Hematopoietic multipotent progenitor cell treated with erythropoietin and hydrocortisone succinate and interleukin-3 and kit ligand, for 4 days (in vitro differentiated cells): ENCODE results near the gene MICU1.
A peak's percentile ranks its signal among the peaks of the same experiment; 100 is the strongest.

Source experiments
- DNase-seq: peaks from one replicate; pipeline ENCODE4 v3.0.0-alpha.2; 2015

Gene MICU1

DNA sequence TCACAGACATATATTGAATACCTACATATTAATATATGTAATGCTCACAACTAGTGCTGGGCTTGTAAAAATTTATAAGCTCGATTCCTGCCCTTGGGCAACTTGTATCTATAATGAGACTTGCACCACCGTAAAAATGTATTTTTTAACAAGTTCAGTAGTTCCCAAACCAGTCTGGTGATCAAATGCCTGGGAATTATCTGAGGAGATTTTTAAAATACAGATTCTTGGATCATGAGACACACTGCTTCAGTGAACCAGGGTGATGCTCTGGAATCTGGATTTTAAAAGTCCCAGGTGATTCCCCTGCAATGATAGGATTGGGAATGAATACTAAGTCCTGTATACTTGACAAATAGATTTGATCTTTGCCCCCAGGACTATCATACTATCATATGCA, 4.3 kb upstream of the MICU1 start:
- DNase-seq: no peak

- DNase-seq: no peak
Observed at GRCh38 chr10:72626444-72626754, 520 bp upstream of the MICU1 start.

DNA sequence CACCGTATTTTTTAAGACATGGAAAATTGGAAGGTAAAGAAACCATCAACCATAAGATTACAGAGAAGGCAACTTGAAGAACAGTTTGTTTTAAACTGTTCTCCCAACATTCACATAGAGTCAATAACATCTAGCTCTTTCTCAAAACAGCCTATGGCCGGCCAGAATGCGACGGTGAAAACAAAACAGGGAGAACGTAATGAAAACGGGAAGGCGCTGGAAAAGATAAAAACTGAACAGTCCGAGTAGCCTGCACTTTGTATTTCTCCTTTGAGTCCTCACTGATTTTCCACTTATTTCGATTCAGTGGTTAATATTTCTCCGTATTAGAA, 637 bp downstream of the MICU1 start:
- DNase-seq: peak; percentile 48

GRCh38 chr10:72622271-72622670, 3.6 kb downstream of the MICU1 start:
- no peak for DNase-seq

DNA sequence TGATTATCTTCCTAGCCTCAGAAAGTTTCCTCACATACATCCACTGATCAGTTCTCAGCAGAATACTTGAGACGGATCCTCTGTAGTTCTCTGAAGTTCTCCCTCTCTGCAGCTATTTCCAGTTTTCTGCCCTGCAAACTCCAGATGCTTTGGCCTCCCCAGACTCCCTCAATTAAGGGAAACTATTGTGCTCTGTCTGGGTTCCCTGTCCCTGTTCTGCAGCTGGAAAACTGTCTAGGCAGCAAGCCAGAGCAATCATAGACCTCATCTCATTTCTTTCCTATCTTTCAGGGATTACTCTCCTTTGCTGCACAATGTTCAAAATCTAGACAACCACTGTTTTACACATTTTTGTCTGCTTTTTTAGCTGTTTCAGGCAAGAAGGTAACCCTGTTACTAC, 9.2 kb downstream of the MICU1 start:
- DNase-seq: no peak

DNA sequence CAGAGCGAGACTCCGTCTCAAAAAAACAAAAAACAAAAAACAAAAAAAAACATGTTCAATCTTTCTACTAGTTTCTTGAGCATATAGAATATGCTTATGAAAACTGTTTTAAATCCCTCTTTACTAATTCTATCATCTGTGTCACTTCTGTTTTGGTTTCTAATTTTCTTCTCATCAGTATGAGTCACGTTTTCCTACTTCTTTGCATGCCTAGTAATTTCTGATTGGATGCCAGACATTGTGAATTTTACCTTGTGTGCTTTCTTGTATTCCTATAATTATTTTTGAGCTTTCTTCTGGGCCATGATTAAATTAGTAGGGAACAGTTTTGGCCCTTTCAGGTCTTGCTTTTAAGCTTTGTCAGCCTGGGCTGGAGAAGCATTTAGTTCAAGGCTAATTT, 9.9 kb downstream of the MICU1 start:
- no peak for DNase-seq

GRCh38 chr10:72612203-72612826, 13.6 kb downstream of the MICU1 start:
- DNase-seq: no peak

DNA sequence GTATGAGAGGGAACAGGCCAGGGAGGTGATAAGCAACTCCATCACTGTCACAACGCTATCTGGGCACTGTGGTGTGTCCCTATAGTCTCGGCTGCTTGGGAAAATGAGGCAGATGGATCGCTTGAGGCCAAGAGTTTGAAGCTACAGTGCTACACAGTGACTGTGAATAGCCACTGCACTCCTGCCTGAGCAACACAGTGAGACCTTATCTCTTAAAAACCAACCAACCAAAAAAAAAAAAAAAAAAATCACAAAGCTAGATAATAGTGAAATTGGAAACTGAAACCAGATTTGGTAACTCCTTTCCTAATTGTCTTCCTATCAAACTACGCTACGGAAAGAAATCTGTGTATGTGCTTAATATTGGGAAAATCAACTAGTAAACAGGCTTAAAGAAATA, 14.1 kb downstream of the MICU1 start:
- DNase-seq: peak; percentile 40

DNA sequence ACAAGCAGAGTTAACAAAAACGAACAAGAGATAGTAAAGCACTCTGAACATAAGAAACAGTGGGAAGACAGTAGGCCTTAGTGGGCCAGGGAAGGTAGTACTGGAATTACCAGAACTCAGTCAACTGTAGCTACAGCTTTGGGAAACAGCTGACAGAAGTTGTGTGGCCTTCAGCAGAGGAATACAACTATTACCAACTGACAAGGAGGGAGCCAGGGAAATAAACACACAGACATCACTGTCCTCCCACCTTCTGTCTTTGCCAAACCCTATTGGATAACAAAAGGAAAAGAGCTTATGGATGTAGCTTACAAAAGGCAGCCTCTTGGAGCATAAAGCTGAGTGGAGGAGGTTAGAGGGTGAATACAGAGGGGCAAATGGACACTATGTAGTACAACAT, 15.4 kb downstream of the MICU1 start:
- no peak for DNase-seq

GRCh38 chr10:72605122-72605521, 20.8 kb downstream of the MICU1 start:
- DNase-seq: peak; percentile 24

GRCh38 chr10:72601144-72601543, 24.7 kb downstream of the MICU1 start:
- DNase-seq: no peak

DNA sequence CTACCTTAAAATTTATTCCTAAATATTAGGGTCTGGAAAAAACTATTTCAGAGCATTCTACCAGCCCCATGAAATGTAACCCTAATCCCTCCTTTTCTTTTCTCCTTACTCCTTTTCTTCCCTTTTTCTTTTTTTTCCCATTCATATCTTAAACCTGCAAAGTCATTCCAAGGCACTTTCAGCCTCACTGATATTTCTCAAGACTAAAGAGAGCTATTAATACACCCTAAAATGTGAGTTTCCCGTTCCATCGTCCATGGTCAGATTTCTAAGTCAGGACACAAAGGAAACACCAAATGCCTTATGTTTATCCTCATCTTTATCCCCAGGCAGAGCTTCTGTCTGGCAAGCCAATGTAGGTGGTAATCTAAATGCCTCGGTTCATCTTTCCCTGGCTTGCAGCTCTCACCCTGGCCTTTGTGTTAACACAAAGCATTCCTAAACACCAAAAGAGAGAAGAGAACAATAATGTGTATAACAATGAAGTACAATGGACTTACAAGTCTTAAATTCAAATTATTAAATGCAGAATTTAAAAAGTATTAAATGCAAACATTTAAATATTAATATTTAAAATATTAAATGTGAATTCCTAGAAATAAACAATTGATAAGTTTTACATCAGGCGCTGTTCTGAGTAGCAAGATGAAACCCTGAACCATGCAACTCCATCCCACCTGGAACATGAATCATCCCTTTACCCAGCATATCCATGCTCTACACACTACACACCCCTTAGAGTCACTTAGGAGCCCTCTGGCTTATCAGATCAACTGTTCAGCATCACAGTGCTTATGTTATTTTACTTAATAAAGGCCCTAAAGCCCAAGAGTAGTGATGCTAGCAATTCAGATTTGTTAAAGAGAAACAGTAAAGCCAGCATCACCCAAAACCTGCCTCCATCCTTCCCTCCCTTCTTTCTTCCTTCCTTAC, 26.8 kb downstream of the MICU1 start:
- no peak for DNase-seq

GRCh38 chr10:72597897-72598296, 28.0 kb downstream of the MICU1 start:
- DNase-seq: no peak

GRCh38 chr10:72595436-72595835, 30.4 kb downstream of the MICU1 start:
- DNase-seq: no peak

DNA sequence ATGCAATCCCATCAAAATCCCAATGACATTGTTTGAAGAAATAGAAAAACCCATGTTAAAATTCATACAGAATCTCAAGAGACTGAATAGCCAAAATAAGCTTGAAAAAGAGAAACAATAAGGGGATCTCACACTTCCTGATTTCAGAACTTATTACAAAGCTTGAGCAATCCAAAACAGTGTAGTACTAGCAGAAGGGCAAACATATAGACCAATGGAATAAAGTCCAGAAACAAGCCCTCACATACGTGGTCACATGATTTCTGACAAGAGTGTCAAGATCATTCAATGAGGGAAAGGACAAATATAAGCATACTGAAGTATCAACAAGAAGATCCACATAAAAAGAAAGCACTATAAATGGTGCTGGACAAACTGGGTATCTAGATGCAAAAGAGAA, 31.9 kb downstream of the MICU1 start:
- DNase-seq: peak; percentile 64

GRCh38 chr10:72588266-72588665, 37.6 kb downstream of the MICU1 start:
- no peak for DNase-seq

GRCh38 chr10:72587568-72587967, 38.3 kb downstream of the MICU1 start:
- DNase-seq: no peak

DNA sequence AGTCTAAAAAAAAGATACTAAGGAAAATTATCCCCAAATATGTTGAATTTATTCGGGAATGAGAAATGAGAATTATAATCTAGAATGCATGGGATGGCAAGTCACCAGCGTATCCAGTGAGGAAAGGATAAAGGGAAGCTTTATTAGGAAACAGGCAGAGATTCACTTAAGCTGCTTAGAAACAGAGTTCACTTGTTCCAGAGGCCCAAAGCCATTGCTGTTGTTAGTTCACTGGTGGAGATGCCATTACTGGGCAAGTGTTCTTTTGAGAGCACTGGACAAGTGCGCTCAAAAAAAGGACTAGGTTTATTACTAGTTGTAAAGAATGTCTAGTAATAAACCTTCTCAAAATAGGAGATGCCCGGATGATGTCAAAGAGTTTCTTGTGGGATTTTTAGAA, 51.2 kb downstream of the MICU1 start:
- no peak for DNase-seq

DNA sequence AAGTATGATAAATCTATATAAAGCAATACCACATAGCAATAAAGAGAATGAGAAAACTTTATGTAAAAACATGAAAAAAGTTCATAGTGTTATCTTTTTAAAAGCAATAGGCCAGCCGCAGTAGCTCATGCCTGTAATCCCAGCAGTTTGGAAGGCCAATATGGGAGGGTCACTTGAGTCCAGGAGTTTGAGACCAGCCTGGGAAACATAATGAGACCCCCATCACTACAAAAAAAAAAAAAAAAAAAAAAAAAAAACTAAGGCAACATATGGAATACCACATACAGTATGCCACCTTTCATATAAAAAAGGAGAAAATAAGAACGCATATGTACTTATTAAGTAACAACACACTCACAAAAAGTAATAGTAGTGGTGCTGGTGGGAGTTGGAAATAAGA, 52.8 kb downstream of the MICU1 start:
- no peak for DNase-seq

- peak; percentile 48 for DNase-seq
Observed at GRCh38 chr10:72567889-72568640, 57.8 kb downstream of the MICU1 start.

DNA sequence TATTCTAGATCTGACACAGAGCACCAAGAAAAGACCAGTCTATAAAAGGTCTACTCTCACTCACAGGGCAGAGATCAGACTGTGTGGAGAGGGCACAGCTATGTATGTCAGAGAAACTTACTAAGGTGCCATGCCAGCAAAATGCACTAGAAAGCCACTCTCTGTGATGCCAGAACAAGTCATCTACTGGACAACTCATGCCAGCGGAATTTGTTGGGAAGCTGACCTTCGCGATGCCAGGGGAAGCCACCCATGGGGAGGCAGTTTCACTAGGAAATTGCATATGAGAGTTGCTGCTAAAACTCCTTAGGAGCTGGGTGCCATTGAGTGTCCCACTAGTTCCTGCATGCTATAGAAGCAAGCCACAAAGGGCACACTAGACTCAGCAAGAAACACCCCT, 58.5 kb downstream of the MICU1 start:
- DNase-seq: no peak

DNA sequence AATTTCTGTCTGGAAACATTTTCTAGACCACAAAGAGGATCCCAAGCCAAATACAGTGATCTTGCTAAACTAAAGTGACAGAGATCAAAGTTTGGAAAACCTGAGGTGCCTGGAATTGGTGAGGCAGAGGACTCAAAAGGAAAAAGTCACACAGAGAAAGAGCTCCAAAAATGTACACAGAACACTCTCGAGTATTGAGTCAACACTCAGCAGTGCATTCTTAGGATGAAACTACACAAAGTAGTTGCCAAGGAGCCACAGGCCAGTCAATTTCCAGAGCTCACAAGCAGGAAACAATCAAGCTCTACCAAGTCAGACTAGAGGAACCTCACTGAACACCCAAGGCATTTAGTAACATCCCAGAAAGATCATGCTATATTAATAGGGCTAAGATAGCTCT, 61.3 kb downstream of the MICU1 start:
- DNase-seq: no peak

DNA sequence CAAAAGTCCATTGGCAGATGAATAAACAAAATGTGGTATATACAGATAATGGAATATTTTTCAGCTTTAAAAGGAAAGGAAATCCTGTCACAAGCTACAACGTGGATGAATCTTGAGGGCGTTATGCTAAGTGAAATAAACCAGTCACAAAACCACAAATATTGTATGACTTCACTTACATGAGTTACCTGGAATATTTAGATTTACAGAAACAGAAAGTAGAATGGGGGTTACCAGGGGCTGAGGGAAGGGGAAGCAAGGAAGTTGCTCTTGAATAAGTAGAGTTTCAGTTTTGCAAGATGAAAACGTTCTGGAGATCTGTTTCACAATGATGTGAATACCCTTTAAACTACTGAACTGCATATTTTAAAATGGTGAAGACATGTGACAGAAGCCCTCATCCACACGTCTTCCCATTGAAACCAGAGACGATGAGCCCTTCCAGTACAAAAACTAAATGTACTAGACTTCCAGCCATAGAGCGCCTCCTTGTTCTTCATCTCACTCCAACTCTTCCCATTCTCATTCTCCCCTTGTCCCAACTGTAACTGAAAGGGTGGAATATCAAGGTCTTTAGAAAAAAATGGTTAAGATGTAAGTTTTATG, 62.4 kb downstream of the MICU1 start:
- peak; percentile 26 for DNase-seq

DNA sequence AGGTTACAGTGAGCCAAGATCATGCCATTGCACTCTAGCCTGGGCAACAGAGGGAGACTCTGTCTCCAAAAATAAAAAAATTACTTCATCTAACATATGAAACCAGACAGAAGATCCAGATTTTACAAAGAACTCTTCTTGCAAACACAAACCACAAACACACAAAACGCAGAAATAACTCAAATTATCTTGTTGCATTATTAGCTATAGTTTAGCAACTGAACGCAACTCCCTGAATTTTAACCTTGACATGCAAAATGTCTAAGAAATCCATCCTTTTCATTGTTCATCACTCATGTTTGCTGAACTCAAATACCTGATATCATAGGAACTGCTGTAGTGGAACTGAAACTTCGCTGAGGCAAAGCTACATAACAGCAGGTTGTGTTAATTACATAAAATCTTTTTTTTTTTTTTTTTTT, 64.1 kb downstream of the MICU1 start:
- no peak for DNase-seq
